ENCODE measurements around the gene GTF2A1. TPM values are rescaled to one million over a fixed set of nuclear protein-coding genes. Genes with fewer than 3 reads are reported as not detected.
"Not testable (repeated sequence)": the region's sequence is repeated elsewhere in the genome, so short reads cannot be mapped to it uniquely, and the experiment has no call there.

Gene GTF2A1
- polyA plus RNA-seq, 1 donor, result 16.8 TPM

DNA sequence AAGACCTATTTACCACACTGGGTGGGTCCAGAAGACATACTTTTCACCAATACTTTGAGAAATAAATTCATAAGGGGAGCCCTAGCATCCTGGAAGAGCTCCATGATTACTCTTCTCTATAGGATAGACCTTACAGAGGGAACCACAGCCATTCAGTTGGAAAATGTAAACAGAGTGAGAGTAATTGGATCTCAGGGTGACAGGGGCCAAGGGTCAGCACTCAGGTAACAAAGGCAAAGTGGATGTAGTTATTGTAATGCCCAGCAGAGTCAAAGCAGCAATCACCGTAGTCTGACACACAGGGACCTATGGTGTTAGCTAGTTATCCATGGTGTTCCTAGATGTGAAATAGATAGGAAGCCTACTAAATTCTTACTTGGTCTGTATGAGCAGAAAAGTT is 10.8 kb upstream of the GTF2A1 start:
- DNase-seq (ENCODE audit: low read depth), result no peak

DNA sequence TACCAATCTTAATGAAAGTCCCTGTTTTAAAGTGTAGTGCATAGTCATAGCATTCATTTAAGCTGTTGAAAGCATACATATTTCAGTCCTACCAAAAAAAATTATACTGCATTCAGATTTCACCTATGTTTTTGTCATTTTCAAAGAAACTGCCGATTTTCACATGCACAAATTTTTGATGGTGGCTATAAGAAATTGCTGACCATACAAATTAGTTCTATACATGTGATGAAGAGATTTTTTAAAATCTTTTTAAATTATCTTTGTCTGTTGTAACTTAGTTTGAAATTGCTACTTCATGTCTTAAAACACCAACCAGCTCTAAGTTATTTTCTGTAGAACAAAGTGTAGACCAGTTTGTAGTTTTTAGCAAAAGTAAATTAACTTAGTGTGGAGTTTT is 3.5 kb upstream of the GTF2A1 start:
- no peak for DNase-seq (ENCODE audit: low read depth)

DNA sequence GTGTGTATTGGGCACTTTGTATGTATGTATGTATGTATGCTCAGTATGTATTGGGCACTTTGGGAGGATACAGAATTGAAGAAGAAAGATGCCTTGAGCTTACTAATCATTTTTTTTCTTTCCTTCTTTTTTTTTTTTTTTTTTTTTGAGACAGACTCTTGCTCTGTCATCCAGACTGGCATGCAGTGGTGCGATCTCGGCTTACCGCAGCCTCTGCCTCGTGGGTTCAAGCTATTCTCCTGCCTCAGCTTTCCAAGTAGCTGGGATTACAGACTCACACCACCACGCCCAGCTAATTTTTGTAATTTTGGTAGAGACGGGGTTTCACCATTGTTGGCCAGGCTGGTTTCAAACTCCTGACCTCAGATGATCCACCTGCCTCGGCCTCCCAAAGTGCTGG is 3.0 kb upstream of the GTF2A1 start:
- DNase-seq (ENCODE audit: low read depth), result not testable (repeated sequence)

DNA sequence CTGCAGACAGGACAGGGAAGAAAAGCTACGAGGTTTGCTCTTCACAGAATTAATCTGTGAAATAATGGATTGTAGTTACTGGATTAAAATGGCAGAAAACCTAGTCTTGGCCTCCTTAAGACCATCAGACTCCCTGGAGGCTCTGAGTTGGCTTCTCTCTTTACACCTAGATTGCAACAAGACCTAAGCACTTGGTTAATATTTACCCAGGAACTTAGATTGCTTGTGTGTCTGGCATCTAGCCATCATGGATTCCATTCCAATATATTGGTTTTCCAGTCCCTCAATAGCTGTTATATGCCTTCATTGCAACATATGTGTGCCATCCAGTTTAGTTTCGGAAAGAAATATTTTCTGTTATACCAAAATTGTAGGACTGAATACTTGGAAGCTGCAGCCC is 1.9 kb upstream of the GTF2A1 start:
- no peak for DNase-seq (ENCODE audit: low read depth)

DNA sequence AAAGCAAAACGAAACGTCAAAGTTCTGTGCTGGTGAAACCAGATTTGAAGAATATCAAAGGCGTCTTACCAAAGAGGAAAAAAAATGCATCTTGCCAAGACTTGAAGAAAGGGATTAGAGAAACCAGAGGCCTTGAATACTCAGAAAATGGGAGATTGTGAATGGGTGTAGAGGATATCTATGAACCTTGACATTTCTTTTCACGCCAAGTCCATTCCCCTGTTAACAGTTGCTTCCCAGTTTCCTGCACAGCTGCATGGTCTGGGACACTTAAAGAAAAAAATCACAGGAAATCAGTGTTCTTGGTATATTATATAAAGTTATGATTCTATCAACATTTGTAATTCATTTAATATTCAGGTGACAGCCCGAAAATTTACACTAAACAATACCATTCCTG is 1.4 kb upstream of the GTF2A1 start:
- DNase-seq (ENCODE audit: low read depth), result no peak

DNA sequence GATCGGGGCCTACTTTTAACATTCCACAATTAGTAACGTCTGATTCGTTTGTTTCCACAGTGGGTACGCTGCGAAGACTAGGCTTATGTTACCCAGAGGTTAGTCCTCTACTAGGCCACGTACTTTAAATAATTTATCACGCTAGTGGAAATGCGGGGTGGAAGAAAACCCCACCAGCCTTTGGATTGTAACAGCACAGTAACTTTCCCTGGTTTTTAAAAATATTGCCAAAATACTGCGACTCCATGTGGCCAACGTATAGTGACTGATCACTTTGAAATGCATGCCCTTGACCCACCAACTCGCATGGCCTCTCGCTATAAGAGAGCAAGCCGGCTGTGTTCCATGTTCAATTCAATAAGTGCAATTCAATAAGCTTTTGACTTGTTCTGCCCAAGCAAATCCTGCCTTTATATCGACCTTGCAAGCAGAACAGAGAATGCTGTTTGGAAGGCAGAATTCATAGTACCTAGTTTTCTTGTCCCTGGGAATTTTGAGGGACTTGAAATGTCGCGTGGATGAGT is 882 bp upstream of the GTF2A1 start:
- DNase-seq (ENCODE audit: low read depth), result no peak

DNA sequence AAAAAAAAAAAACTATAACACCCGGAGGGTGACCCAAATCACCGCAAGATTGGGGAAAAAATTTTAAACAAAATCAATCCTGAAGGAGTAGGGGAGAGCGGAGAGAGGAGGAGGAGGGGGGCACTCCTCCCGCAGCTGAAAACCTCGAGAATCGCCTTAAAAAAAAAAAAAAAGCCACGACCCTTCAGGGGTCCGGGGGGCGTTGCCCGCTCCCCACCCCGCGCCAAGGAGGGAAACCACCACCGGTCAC is 254 bp downstream of the GTF2A1 start:
- DNase-seq (ENCODE audit: low read depth), result no peak

DNA sequence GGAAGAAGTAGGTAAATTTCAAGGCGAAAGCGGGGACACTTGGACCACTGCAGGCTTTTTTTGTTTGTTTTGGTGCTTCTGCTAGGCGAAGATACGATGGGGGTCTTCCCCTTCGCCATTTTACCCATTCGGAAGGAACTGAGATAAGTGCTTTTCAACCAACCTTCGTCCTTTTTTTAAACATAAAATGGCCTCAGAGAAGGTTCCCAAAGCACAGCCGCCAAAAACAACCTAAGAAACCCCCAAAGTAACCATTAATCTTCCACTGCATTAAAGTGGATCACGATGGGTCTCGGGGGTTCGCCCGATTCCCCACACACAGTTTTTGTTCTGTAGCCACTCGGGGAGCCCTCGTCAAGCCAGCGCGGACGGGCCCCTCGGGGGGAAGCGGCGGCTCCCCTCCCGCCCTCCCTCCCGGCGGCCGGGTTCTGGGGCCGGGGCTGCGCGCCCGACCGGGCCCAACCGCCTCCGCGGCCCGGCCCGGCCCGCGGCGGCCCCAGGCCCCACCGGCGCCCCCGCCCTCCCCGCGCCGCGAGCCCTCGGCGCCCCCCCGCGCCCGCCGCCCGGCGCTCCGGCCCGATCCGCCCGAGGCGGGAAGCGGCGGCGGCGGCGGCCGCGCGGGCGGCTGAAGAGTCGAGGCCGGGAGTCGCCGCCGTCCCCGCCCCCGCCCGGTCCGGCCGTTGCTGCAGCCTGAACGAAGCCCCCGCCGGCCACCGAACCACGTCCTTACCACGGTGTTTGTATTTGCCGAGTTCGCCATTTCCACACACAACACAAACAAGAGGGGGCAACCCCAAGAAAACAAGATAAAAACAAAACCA is 790 bp downstream of the GTF2A1 start:
- DNase-seq (ENCODE audit: low read depth), result no peak

DNA sequence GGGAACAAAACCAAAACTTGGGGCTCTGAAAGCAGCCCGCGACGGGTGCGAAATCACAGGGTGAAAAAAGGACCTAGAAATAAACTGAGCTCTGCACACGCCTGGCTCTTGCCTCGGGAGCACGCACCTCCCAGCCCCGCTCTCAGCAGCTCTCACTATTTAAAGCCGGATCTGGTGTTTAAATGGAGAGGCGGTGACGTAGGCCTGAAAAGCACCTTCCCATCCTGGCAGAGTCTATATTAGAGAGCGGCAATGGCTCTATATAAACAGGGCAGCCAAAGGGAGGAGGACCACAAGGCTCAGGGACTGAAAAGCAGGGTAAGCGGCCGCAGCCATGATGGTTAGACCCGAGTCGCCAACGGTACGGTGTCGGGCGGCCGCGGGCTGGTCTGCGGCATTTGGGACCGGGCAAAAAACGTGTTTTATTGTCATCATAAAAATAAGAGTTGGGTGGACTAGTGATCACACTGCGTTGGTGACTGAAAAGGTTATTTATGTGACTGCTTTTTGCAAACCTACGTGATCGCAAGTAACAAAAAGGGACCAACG is 1.5 kb downstream of the GTF2A1 start:
- peak; percentile 95 for DNase-seq (ENCODE audit: low read depth)

DNA sequence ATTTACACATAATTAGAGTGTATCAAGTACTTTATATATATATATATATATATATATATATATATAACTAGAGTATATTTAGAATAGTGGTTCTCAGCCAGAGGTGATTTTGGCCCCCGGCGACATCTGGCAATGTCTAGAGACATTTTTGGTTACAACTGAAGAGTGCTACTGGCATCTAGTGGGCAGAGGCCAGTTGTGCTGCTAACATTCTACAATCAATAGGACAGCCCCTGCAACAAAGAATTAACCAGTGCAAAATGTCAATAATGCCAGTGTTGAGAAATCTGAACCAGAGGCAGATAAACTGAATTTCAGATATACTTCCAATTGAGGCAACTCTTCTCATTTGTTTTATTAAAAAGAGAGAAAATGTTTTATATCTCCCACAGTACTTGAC is 8.9 kb downstream of the GTF2A1 start:
- no peak for DNase-seq (ENCODE audit: low read depth)

DNA sequence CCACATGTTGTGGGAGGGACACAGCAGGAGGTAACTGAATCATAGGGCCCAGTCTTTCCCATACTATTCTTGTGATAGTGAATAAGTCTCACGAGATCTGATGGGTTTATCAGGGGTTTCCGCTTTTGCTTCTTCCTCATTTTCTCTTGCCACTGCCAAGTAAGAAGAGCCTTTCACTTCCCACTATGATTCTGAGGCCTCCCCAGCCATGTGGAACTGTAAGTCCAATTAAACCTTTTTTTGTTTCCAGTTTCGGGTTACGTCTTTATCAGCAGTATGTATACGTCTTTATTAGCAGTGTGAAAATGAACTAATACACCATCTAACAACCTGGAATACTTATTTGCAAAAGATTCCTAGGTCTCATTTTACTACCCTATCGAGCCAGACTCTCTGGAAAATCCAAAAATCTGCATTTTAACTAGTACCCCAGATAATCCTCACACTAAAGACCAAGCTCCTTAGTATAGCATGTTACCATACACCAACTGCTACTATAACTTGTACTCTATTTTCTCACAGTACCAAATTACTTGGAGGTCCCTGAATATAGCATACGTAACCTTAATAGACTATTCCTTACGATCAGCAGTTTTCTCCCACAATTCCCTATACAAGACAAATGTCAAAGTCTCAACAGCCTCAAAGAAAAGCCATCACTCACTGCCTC is 11.5 kb downstream of the GTF2A1 start:
- DNase-seq (ENCODE audit: low read depth), result no peak

DNA sequence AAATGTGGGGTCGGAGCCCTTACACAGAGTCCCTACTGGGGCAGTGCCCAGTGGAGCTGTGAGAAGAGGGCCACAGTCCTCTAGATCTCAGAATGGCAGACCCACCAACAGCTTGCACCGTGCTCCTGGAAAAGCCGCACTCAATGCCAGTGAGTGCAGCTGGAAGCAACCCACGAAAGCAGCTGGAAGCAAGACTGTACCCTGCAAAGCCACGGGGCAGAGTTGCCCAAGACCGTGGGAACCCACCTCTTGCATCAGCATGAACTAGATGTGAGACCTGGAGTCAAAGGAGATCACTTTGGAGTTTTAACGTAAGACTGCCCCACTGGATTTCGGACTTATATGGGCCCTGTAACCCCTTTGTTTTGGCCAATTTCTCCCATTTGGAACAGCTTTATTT is 12.3 kb downstream of the GTF2A1 start:
- no peak for DNase-seq (ENCODE audit: low read depth)

DNA sequence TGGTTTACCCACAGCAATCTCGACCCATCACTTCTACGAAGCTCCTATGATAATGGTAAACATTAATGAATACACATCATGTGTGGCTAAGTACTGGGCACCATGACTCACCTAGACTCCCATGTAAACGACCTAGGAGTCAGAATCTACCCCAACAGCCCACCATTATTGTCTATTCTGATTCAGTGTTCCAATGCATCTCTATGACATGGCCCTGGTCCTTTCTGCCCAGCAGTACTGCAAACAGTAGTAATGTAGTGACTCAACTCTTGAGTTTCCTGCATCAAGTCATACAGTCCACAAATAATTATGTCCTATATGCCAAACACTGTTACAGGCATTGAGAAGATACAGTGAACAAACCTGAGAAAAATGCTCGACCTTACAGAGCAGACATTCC is 14.6 kb downstream of the GTF2A1 start:
- no peak for DNase-seq (ENCODE audit: low read depth)

DNA sequence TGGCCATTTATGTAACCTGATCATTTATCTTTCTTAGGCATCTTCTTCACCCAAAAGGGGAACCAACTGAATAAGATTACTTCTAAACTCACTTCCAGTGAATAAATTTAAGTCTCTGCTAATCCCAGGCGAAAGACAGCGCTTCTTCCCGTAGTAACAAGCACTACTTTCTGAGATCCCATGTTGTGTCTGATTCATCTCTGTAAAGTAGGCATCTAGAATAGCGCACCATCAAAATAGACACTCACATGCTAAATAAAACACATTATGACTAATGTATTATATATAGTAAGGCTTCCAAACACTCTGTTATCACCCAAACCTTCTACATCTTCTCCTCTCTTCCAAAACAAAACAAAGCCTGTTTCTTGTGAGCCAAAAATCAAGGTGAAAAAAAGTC is 15.1 kb downstream of the GTF2A1 start:
- DNase-seq (ENCODE audit: low read depth), result no peak

DNA sequence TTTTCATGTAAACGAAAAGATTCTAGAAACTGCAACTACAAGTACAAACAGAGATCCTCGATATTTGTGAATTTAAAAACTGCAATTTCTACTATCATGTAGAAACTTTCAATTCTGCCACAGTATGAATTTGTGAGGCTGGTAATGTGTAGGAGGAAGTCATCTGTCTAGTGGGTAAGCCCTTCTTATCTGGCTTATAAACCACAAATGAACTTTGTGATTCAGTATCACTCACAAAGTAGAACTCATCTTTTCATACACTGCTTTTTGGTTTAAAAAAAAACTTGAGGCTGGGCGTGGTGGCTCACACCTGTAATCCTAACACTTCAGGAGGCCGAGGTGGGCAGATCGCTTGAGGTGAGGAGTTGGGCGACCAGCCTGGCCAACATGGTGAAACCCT is 20.7 kb downstream of the GTF2A1 start:
- no peak for DNase-seq (ENCODE audit: low read depth)

DNA sequence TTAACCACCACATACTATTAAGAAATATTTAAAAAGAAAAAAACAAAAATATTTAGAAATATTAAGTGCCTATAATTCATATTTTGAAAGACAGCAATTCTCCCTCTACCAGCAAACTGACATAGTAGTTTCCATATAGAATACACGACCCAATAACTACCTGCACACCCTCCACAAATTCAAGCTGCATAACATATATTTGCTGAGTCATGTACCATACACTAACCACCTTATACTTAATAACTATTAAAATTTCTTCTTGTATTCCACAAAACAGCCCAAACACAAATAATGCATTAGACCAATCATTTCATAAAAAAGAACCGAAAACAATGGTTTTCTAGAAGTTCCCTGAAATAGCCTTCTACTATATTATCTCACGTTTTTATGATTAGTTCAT is 21.7 kb downstream of the GTF2A1 start:
- no peak for DNase-seq (ENCODE audit: low read depth)

DNA sequence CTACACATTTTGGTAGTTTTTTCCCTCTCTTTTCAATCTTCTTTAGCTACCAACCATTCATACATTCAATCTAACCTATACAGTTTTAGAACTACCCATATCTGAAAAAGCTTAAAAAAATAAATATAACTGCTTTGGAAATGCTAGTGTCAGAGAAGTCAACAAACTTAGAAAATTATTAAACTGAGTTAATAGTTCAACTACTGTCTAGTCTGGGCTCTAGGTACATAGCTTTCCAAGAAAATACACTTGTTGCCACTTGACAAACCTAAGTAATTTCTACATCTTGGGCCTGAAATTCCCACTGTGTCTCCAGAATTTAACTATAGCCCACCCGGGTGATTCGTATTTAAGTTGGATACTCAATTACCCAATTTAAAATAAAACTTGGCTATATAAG is 22.1 kb downstream of the GTF2A1 start:
- DNase-seq (ENCODE audit: low read depth), result no peak

DNA sequence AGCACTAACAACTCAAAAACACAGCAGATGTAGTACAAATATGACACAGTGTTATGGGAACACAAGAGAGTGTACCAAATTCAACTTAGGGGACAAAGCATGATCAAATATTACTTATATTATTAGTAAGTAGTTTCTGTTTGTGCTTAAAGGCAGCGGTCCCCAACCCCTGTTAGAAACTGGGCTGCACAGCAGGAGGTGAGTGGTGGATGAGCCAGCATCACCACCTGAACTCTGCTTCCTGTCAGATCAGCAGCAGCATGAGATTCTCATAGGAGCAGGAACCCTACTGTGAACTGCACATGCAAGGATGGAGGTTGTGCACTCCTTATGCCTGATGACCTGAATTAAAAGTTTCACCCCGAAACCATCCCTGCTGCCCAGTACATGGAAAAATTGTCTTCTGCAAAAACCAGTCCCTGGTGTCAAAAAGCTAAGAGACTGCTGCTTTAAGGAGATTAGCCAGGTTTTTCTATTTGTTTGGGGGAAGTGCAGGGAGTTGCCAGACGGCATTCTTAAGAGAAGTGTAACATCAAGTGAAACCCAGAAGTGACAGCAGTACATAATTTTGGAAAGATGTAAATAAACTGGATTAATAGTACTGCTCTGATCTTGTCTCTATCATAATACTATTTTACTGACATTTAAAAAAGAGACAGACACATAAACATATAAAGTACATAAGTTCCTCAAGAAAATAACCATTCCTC is 26.7 kb downstream of the GTF2A1 start:
- no peak for DNase-seq (ENCODE audit: low read depth)

DNA sequence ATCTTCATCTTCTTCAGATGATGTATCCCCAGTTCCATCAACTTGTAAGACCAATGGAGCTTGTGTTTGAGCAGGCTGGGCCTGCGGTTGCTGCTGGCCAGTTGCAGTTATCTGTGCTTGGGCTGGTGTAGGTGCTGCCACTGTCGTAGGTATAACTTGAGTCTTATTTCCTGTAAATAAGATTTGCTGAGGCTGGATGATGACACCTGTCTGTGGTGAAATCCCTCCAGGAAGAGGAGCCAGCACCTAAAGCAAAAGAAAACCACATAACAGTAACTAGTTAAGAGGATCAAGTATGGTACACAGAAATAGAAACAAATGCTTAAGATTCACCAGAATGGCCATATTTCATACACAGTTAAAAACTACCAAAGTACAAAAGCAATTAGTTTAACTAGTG is 28.2 kb downstream of the GTF2A1 start:
- no peak for DNase-seq (ENCODE audit: low read depth)

DNA sequence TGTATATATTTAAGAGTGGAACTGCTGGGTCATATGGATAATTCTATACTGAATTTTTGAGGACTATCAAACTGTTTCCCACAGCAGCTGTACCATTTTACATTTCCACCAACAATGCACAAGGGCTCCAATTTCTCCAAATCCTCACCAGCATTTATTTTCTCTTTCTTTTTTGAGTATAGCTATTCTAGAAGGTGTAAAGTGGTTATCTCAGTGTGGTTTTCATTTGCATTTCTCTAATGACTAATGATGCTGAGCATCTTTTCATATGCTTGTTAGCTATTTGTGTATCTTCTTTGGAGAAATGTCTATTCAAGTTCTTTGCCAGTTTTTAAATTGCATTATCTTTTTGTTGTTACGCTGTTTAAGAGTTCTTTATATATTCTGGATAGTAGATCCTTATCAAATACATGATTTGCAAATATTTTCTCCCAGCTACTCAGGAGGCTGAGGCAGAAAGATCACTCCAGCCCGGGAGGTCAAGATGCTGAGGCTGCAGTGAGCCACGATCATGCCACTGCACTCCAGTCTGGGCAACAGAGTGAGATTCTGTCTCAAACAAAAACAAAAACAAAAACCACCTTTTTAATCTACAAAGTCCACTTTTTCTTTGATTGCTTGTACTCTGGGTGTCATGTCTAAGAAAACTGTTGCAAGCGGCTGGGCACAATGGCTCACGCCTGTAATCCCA is 32.8 kb downstream of the GTF2A1 start:
- no peak for DNase-seq (ENCODE audit: low read depth)

DNA sequence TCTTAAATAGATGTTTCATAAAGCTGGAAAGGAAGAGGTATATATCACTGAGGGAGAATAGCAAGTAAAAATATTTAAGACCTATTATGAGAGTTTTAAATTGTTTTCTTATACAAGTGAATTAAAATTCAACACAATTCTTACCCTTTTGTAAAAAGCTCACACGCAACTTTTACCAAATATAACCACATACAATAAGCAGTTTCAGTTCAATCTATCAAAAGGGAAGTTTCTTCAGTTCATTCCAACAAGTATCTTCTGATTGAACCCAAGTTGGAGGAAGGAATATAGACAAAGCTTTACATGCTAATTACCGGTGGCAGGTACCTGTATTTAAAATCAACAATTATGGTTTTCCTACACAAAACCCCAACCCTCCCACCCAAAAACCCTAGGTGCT is 41.1 kb downstream of the GTF2A1 start:
- no peak for DNase-seq (ENCODE audit: low read depth)

DNA sequence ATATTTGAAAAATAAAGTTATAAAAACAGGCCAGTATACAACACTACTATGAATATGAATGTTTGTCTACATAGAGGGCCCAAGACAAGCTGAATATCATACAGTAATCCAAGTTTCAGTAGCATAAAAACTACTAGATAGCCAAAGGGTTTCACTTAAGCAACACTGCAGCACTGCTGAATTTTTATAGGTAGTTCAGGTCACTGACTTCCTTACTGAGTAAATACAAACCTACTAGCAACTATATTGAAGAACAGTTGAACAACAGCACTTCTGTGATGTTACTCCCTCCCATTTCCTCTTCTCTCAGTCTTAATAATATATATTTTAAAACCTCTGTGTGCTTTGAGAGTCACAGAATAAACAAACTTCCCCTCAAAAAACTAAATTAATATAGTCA is 42.7 kb downstream of the GTF2A1 start:
- DNase-seq (ENCODE audit: low read depth), result no peak

Measured in forelimb muscle (tissue), 1 donor.